H9 (cell line): ENCODE results near the gene CCDC91. TPM values are rescaled to one million over a fixed set of nuclear protein-coding genes. Genes with fewer than 3 reads are reported as not detected.

Experiments used
- DNase-seq: peaks from one replicate; pipeline ENCODE4 v3.0.0-alpha.2; 2017
- H2AFZ ChIP-seq: one replicate; pipeline ENCODE4 v1.6.1; 2013; ENCODE audit warnings: mild to moderate bottlenecking, low read length, control low read depth, moderate library complexity
- H2AK5ac ChIP-seq: 2 replicates; pipeline ENCODE4 v1.6.1; 2013; ENCODE audit warnings: low read length, control low read depth, mixed read lengths; ENCODE audit not compliant: insufficient read length
- H2BK120ac ChIP-seq: one replicate; pipeline ENCODE4 v1.6.1; 2013; ENCODE audit warnings: low read depth, mild to moderate bottlenecking, low read length, control low read depth, inconsistent platforms; ENCODE audit not compliant: poor library complexity, severe bottlenecking
- H2BK12ac ChIP-seq: 2 replicates; pipeline ENCODE4 v1.6.1; 2013; ENCODE audit warnings: low read length, control low read depth, mixed read lengths, low read depth; ENCODE audit not compliant: insufficient read length
- H2BK15ac ChIP-seq: 2 replicates; pipeline ENCODE4 v1.6.1; 2013; ENCODE audit warnings: low read depth, low read length, control low read depth
- H2BK20ac ChIP-seq: one replicate; pipeline ENCODE4 v1.6.1; 2013; ENCODE audit warnings: low read depth, mild to moderate bottlenecking, low read length, control low read depth, inconsistent platforms; ENCODE audit not compliant: poor library complexity, severe bottlenecking
- H2BK5ac ChIP-seq: 2 replicates; pipeline ENCODE4 v1.6.1; 2013; ENCODE audit warnings: low read length, control low read depth, mixed read lengths; ENCODE audit not compliant: insufficient read length
- H3K14ac ChIP-seq: 2 replicates; pipeline ENCODE4 v1.6.1; 2013; ENCODE audit warnings: low read length, control low read depth; ENCODE audit not compliant: insufficient read depth
- H3K18ac ChIP-seq: 2 replicates; pipeline ENCODE4 v1.6.1; 2013; ENCODE audit warnings: low read depth, mild to moderate bottlenecking, mixed read lengths, low read length, control low read depth; ENCODE audit not compliant: insufficient read length
- H3K23ac ChIP-seq: 2 replicates; pipeline ENCODE4 v1.6.1; 2013; ENCODE audit warnings: low read length, control low read depth, mixed read lengths, low read depth; ENCODE audit not compliant: insufficient read length
- H3K23me2 ChIP-seq: 2 replicates; pipeline ENCODE4 v1.6.1; 2013; ENCODE audit warnings: low read depth, mild to moderate bottlenecking, mixed read lengths, low read length, control low read depth; ENCODE audit not compliant: insufficient read length, poor library complexity, severe bottlenecking
- H3K27ac ChIP-seq: 2 replicates; pipeline ENCODE4 v1.5.1; 2013; ENCODE audit warnings: low read length, control low read depth, mixed read lengths, low read depth; ENCODE audit not compliant: insufficient read length
- H3K27me3 ChIP-seq: 2 replicates; pipeline ENCODE4 v1.6.1; 2013; ENCODE audit warnings: low read length, control low read depth, inconsistent platforms; ENCODE audit not compliant: insufficient read depth
- H3K4ac ChIP-seq: 2 replicates; pipeline ENCODE4 v1.6.1; 2013; ENCODE audit warnings: low read depth, mild to moderate bottlenecking, control low read depth, inconsistent platforms, low read length, moderate library complexity
- H3K4me1 ChIP-seq: 2 replicates; pipeline ENCODE4 v1.6.1; 2013; ENCODE audit warnings: low read length, control low read depth, inconsistent platforms; ENCODE audit not compliant: insufficient read depth
- H3K4me2 ChIP-seq: 2 replicates; pipeline ENCODE4 v1.6.1; 2013; ENCODE audit warnings: low read length, control low read depth, mixed read lengths; ENCODE audit not compliant: insufficient read length, insufficient read depth
- H3K56ac ChIP-seq: 2 replicates; pipeline ENCODE4 v1.6.1; 2013; ENCODE audit warnings: low read depth, mild to moderate bottlenecking, mixed read lengths, low read length, control low read depth; ENCODE audit not compliant: insufficient read length
- H3K79me1 ChIP-seq: 2 replicates; pipeline ENCODE4 v1.6.1; 2013; ENCODE audit warnings: low read depth, mild to moderate bottlenecking, moderate library complexity, low read length, control low read depth, inconsistent platforms; ENCODE audit not compliant: insufficient read depth, poor library complexity, severe bottlenecking
- H3K79me2 ChIP-seq: 2 replicates; pipeline ENCODE4 v1.6.1; 2013; ENCODE audit warnings: low read length, control low read depth, inconsistent platforms; ENCODE audit not compliant: insufficient read depth
- H3K9ac ChIP-seq: 2 replicates; pipeline ENCODE4 v1.6.1; 2013; ENCODE audit warnings: low read length, control low read depth, mixed read lengths; ENCODE audit not compliant: insufficient read length; ENCODE audit errors: extremely low read depth
- H3K9me3 ChIP-seq: one replicate; pipeline ENCODE4 v1.6.1; 2013; ENCODE audit warnings: low read depth, low read length, inconsistent platforms; ENCODE audit not compliant: control insufficient read depth
- H3T11ph ChIP-seq: one replicate; pipeline ENCODE4 v1.6.1; 2013; ENCODE audit warnings: mild to moderate bottlenecking, low read length, control low read depth, inconsistent platforms
- H4K20me1 ChIP-seq: one replicate; pipeline ENCODE4 v1.6.1; 2013; ENCODE audit not compliant: control insufficient read depth, insufficient read length, insufficient read depth
- H4K5ac ChIP-seq: 2 replicates; pipeline ENCODE4 v1.6.1; 2013; ENCODE audit warnings: low read depth, mild to moderate bottlenecking, mixed read lengths, low read length, control low read depth; ENCODE audit not compliant: insufficient read length
- H4K8ac ChIP-seq: replicated peaks from 2 replicates; pipeline ENCODE4 v1.6.1; 2013; ENCODE audit warnings: low read length, control low read depth, mixed read lengths, low read depth; ENCODE audit not compliant: insufficient read length
- H4K91ac ChIP-seq: 2 replicates; pipeline ENCODE4 v1.6.1; 2013; ENCODE audit warnings: low read depth, mild to moderate bottlenecking, moderate library complexity, mixed read lengths, low read length, control low read depth; ENCODE audit not compliant: insufficient read length
- H3K27ac Mint-ChIP-seq, 3 experiments: 2 replicates in 2 of 3; 3 replicates in 1 of 3; pipeline ENCODE4 v1.8.0; 2020 to 2021; ENCODE audit warnings: mixed read lengths in 3 of 3, mild to moderate bottlenecking in 1 of 3, moderate library complexity in 1 of 3
- H3K27me3 Mint-ChIP-seq: 2 replicates; pipeline ENCODE4 v1.8.0; 2021; ENCODE audit warnings: low read depth, mild to moderate bottlenecking, moderate library complexity, mixed read lengths
- H3K36me3 Mint-ChIP-seq, 3 experiments: 2 replicates in 2 of 3; 3 replicates in 1 of 3; pipeline ENCODE4 v1.8.0; 2020 to 2021; ENCODE audit warnings: low read depth in 3 of 3, mixed read lengths in 3 of 3; ENCODE audit not compliant: insufficient read depth in 1 of 3
- H3K4me1 Mint-ChIP-seq, 2 experiments: 2 replicates each; pipeline ENCODE4 v1.8.0; 2020; ENCODE audit warnings: mixed read lengths in 2 of 2
- H3K4me3 Mint-ChIP-seq, 2 experiments: 2 replicates in 1 of 2; 3 replicates in 1 of 2; pipeline ENCODE4 v1.8.0; 2020 to 2021; ENCODE audit warnings: mild to moderate bottlenecking in 2 of 2, mixed read lengths in 2 of 2, moderate library complexity in 1 of 2
- H3K9me3 Mint-ChIP-seq, 2 experiments: 2 replicates in 1 of 2; 3 replicates in 1 of 2; pipeline ENCODE4 v1.8.0; 2020; ENCODE audit warnings: mild to moderate bottlenecking in 2 of 2, mixed read lengths in 2 of 2, moderate library complexity in 1 of 2
- CTCF ChIP-seq: fragments of 200-600 bp; sonication (generic); conservative IDR thresholded peaks from 3 replicates; pipeline ENCODE4 v1.8.0; 2021; ENCODE audit warnings: antibody characterized with exemption, mild to moderate bottlenecking
- WGBS: extraction: QIAGEN DNeasy Blood & Tissue Kit; methylation state at CpG from one replicate; pipeline ENCODE4 v1.1.7; 2013; ENCODE audit warnings: missing lambda C conversion rate, low lambda C conversion rate, mixed read lengths; ENCODE audit not compliant: insufficient read length; ENCODE audit errors: extremely low coverage; 5-methylcytosine and 5-hydroxymethylcytosine counted together
- total RNA-seq: library from RNA; stranded (reverse); gene quantifications from 2 replicates; pipeline ENCODE4 v1.2.1, GENCODE V29; 2021

CCDC91 gene
- total RNA-seq, 1 experiment from 2014 or later = 22.7 TPM

- H2BK120ac ChIP-seq = no peak overlapping the region
- H4K8ac ChIP-seq = no peak overlapping the region
- H2AFZ ChIP-seq = no peak overlapping the region
- no peaks in the 10 kb centered on the region for H3K79me1 ChIP-seq
- H2BK5ac ChIP-seq = no peak overlapping the region
- no peak overlapping the region for H3K4me2 ChIP-seq
- peaks cover 0 to 5% of the 10 kb centered on the region in 2 experiments; a peak in 2 of 5 replicates for H3K9me3 Mint-ChIP-seq
- no peak overlapping the region for H3K18ac ChIP-seq
- no peak overlapping the region for H2AK5ac ChIP-seq
- no peak overlapping the region for H3K9ac ChIP-seq
- H4K91ac ChIP-seq = no peak overlapping the region
- TF ChIP-seq CTCF = no peak
- H3K9me3 ChIP-seq = no peaks in the 10 kb centered on the region
- no peak overlapping the region for H3K14ac ChIP-seq
- H2BK15ac ChIP-seq = no peak overlapping the region
- H2BK12ac ChIP-seq = no peak overlapping the region
- no peaks in the 10 kb centered on the region for H3K27me3 ChIP-seq
- H3K23ac ChIP-seq = no peak overlapping the region
- H3K79me2 ChIP-seq = no peaks in the 10 kb centered on the region
- H4K5ac ChIP-seq = no peak overlapping the region
- DNase-seq = no peak
- H2BK20ac ChIP-seq = no peak overlapping the region
- no peak overlapping the region for H3K27ac ChIP-seq
- peaks cover 2 to 4% (median 4%) of the 10 kb centered on the region in 3 experiments; a peak in 1 of 7 replicates for H3K36me3 Mint-ChIP-seq
- WGBS = no CpG with 5 or more reads among the region's 10 CpGs
- peaks cover 6 to 9% of the 10 kb centered on the region in 2 experiments; a peak in 3 of 4 replicates for H3K4me1 Mint-ChIP-seq
- no peaks in the 10 kb centered on the region for H3K4me1 ChIP-seq
- no peak overlapping the region for H3K56ac ChIP-seq
- no peak overlapping the region for H3T11ph ChIP-seq
- H3K4ac ChIP-seq = no peak overlapping the region
- H3K23me2 ChIP-seq = no peaks in the 10 kb centered on the region
- H4K20me1 ChIP-seq = no peaks in the 10 kb centered on the region
- no peak overlapping the region; a peak in 1 of 7 replicates for H3K27ac Mint-ChIP-seq
- no peak overlapping the region for H3K4me3 Mint-ChIP-seq
- H3K27me3 Mint-ChIP-seq = no peaks in the 10 kb centered on the region
These were observed 353.0 kb downstream of the CCDC91 start for GRCh38 chr12:28543021-28543890.
